IMR-90 (cell line): ENCODE results near the gene MLYCD.

Experiments
- BHLHE40 ChIP-seq: fragments of 150-350 bp; IDR thresholded peaks from 2 replicates; pipeline ENCODE4 v1.6.1; 2016; ENCODE audit warnings: mild to moderate bottlenecking, low read depth, low read length
- MAFK ChIP-seq: IDR thresholded peaks from 2 replicates; pipeline ENCODE4 v1.6.1; 2012; ENCODE audit warnings: low read depth, low read length, improper control_type of control experiment
- POLR2A ChIP-seq: IDR thresholded peaks from 2 replicates; pipeline ENCODE4 v1.6.1; 2012; ENCODE audit warnings: mild to moderate bottlenecking, low read depth, low read length
- SMC3 ChIP-seq: fragments of 150-350 bp; IDR thresholded peaks from 2 replicates; pipeline ENCODE4 v1.6.1; 2016; ENCODE audit warnings: low read depth, mild to moderate bottlenecking, antibody characterized with exemption, low read length, moderate library complexity
- TF ChIP-seq, protein P1 (sequence below): conservative IDR thresholded peaks from 2 replicates; pipeline ENCODE4 v1.5.1; 2012; ENCODE audit warnings: mild to moderate bottlenecking, low read depth, low read length, improper control_type of control experiment

DNA sequence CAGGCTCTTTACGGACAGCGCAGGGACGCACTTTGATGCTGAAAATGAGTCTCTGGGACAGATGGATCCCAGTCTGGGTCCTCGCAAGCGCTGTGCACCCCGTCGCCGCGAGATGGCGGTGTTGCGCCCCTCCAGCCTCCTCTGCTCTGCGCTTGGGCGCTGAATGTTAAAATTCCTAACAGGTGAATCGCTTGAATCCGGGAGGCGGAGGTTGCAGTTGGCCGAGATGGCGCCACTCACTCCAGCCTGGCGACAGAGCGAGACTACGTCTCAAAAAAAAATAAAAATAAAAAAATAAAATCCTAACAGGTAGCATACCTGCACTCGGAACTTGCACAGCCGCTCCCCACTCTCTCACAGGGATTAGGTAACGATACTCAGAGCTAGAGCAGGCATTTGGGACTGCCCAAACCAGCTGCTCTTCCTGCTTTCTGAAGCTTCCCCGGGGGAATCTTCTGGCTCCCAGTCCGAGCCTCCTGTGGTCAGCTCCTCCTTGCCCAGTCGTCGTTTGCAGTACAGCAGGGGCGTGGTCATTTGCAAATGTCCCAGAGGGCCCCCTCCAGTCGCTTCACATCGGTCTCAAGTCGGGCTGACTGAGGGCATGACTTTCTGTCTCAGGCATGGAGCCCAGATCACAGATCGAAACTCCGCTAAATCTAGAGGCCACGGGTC, 27.9 kb downstream of the MLYCD start:
- TF ChIP-seq POLR2A, result no peak
- TF ChIP-seq, protein P1, sequence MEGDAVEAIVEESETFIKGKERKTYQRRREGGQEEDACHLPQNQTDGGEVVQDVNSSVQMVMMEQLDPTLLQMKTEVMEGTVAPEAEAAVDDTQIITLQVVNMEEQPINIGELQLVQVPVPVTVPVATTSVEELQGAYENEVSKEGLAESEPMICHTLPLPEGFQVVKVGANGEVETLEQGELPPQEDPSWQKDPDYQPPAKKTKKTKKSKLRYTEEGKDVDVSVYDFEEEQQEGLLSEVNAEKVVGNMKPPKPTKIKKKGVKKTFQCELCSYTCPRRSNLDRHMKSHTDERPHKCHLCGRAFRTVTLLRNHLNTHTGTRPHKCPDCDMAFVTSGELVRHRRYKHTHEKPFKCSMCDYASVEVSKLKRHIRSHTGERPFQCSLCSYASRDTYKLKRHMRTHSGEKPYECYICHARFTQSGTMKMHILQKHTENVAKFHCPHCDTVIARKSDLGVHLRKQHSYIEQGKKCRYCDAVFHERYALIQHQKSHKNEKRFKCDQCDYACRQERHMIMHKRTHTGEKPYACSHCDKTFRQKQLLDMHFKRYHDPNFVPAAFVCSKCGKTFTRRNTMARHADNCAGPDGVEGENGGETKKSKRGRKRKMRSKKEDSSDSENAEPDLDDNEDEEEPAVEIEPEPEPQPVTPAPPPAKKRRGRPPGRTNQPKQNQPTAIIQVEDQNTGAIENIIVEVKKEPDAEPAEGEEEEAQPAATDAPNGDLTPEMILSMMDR, result peak; percentile 96
- peak; percentile 66 for TF ChIP-seq SMC3
- TF ChIP-seq MAFK, result no peak
- no peak for TF ChIP-seq BHLHE40
